CD4-positive, alpha-beta T cell treated with Interleukin-6 for 4 hours (primary cell): ENCODE measurements around the gene LLGL2.
A peak's percentile ranks its signal among the peaks of the same experiment; 100 is the strongest.

ENCODE experiments used
- DNase-seq: peaks from one replicate; pipeline ENCODE4 v3.0.0-alpha.2; 2020; ENCODE audit warnings: mixed read lengths

Gene LLGL2

GRCh38 chr17:75523647-75524046, 1.9 kb upstream of the LLGL2 start:
- DNase-seq: no peak

GRCh38 chr17:75524269-75524969, 1.1 kb upstream of the LLGL2 start:
- DNase-seq: no peak

GRCh38 chr17:75525806-75526554, 483 bp downstream of the LLGL2 start:
- DNase-seq: no peak

GRCh38 chr17:75526555-75527270, 1.2 kb downstream of the LLGL2 start:
- DNase-seq: no peak

- DNase-seq: no peak
These were observed 5.6 kb downstream of the LLGL2 start for GRCh38 chr17:75530837-75531720.

- no peak for DNase-seq
These were observed 6.2 kb downstream of the LLGL2 start for GRCh38 chr17:75531721-75532072.

- DNase-seq: peak; percentile 73
These were observed 9.6 kb downstream of the LLGL2 start for GRCh38 chr17:75535119-75535537.

- no peak for DNase-seq
These were observed 10.4 kb downstream of the LLGL2 start for GRCh38 chr17:75535871-75536270.

GRCh38 chr17:75536366-75536765, 10.9 kb downstream of the LLGL2 start:
- no peak for DNase-seq

- DNase-seq: no peak
These were observed 14.7 kb downstream of the LLGL2 start for GRCh38 chr17:75539967-75540729.

- DNase-seq: no peak
These were observed 15.5 kb downstream of the LLGL2 start for GRCh38 chr17:75540923-75541503.

- no peak for DNase-seq
These were observed 16.7 kb downstream of the LLGL2 start for GRCh38 chr17:75542229-75542628.

GRCh38 chr17:75542728-75543336, 17.3 kb downstream of the LLGL2 start:
- no peak for DNase-seq

GRCh38 chr17:75544250-75544649, 18.8 kb downstream of the LLGL2 start:
- DNase-seq: no peak

GRCh38 chr17:75546181-75546580, 20.7 kb downstream of the LLGL2 start:
- DNase-seq: no peak

- no peak for DNase-seq
These were observed 21.6 kb downstream of the LLGL2 start for GRCh38 chr17:75547091-75547490.

- DNase-seq: no peak
These were observed 23.3 kb downstream of the LLGL2 start for GRCh38 chr17:75548813-75549212.

- no peak for DNase-seq
These were observed 24.0 kb downstream of the LLGL2 start for GRCh38 chr17:75549246-75550138.

- DNase-seq: no peak
These were observed 24.6 kb downstream of the LLGL2 start for GRCh38 chr17:75550139-75550465.

GRCh38 chr17:75551266-75551665, 25.8 kb downstream of the LLGL2 start:
- DNase-seq: no peak
